HepG2 (cell line): Measurements from ENCODE around the gene PRM3. TPM values are rescaled to one million over a fixed set of nuclear protein-coding genes. Genes with fewer than 3 reads are reported as not detected.

Experiments
- BRCA1 ChIP-seq: sonication (generic); formaldehyde crosslinking; IDR thresholded peaks from 2 replicates; pipeline ENCODE4 v1.4.0; 2020; ENCODE audit warnings: missing genetic modification reagents
- ETV5 ChIP-seq: IDR thresholded peaks from 2 replicates; pipeline ENCODE4 v1.6.1; 2018; ENCODE audit warnings: missing biosample characterization, missing genetic modification reagents, inconsistent platforms, borderline replicate concordance
- HNRNPK ChIP-seq: fragments of 200-400 bp; formaldehyde crosslinking; IDR thresholded peaks from 2 replicates; pipeline ENCODE4 v1.6.1; 2018; ENCODE audit warnings: low read length, low read depth, moderate library complexity, mild to moderate bottlenecking; ENCODE audit not compliant: poor library complexity, severe bottlenecking
- MAFF ChIP-seq: IDR thresholded peaks from 2 replicates; pipeline ENCODE4 v1.6.1; 2011; ENCODE audit warnings: low read depth, low read length, improper control_type of control experiment
- PCBP2 ChIP-seq: fragments of 200-400 bp; formaldehyde crosslinking; optimal IDR thresholded peaks from 2 replicates; pipeline ENCODE3; 2018; ENCODE audit warnings: low read length, low read depth; ENCODE audit not compliant: poor library complexity, severe bottlenecking
- PLSCR1 ChIP-seq: sonication (generic); formaldehyde crosslinking; IDR thresholded peaks from 2 replicates; pipeline ENCODE4 v1.5.0; 2020; ENCODE audit warnings: missing genetic modification reagents, mild to moderate bottlenecking, borderline replicate concordance
- PREB ChIP-seq: sonication (generic); formaldehyde crosslinking; IDR thresholded peaks from 2 replicates; pipeline ENCODE4 v1.4.0; 2020; ENCODE audit warnings: missing genetic modification reagents
- RERE ChIP-seq: IDR thresholded peaks from 2 replicates; pipeline ENCODE4 v1.6.1; 2016; ENCODE audit warnings: low read depth, missing genetic modification reagents, missing compliant biosample characterization
- ZNF296 ChIP-seq: sonication (generic); formaldehyde crosslinking; conservative IDR thresholded peaks from 2 replicates; pipeline ENCODE4 v1.5.0; 2020; ENCODE audit warnings: mild to moderate bottlenecking, missing genetic modification reagents
- ZNF841 ChIP-seq: sonication (generic); formaldehyde crosslinking; IDR thresholded peaks from 2 replicates; pipeline ENCODE4 v1.8.1; 2023; ENCODE audit warnings: missing genetic modification reagents, borderline replicate concordance
- polyA plus RNA-seq, 8 experiments: library from polyadenylated mRNA; depleted of rRNA in 3 of 8; stranded (reverse) in 7 of 8; unstranded in 1 of 8; fragments of >200 nt; fragmentation: Illumina TruSeq in 4 of 8; extraction: Trizol in 4 of 8; gene quantifications; 2 replicates each; pipeline versions ENCODE4 v1.2.1 to v1.2.3, GENCODE V29; 2011 to 2016; ENCODE audit warnings: low read depth in 4 of 8, missing spikeins in 1 of 8, mixed read lengths in 1 of 8; ENCODE audit not compliant: insufficient read depth in 1 of 8
- total RNA-seq, 5 experiments: library from RNA; depleted of rRNA; stranded (reverse); fragments of >200 nt; fragmentation: Illumina TruSeq; extraction: Trizol; gene quantifications; 2 replicates each; pipeline ENCODE4 v1.2.3, GENCODE V29; 2016; ENCODE audit warnings: low read depth in 1 of 5
- TF ChIP-seq, protein P1 (sequence below), 2 experiments: IDR thresholded peaks; 2 replicates each; pipeline ENCODE4 v1.6.1; 2011 to 2012; ENCODE audit warnings: low read length in 2 of 2, borderline replicate concordance in 1 of 2, low read depth in 1 of 2, mild to moderate bottlenecking in 1 of 2, moderate library complexity in 1 of 2

The PRM3 gene
- total and polyA plus RNA-seq, 2 of the 13 experiments (the other 11 are each of a cell fraction or from before 2014, with no cell fraction given), result not detected

GRCh38 chr16:11259655-11260595 is 13.5 kb downstream of the PRM3 start (continued):
- TF ChIP-seq BRCA1 (CRISPR knock-in tag) (no peak), ZNF841 (CRISPR knock-in tag) (no peak), PLSCR1 (CRISPR knock-in tag) (no peak), ETV5 (CRISPR knock-in tag) (no peak), MAFF (no peak), RERE (no peak), PCBP2 (no peak), ZNF296 (CRISPR knock-in tag) (no peak), HNRNPK (no peak), PREB (CRISPR knock-in tag) (no peak)
- TF ChIP-seq, protein P1, sequence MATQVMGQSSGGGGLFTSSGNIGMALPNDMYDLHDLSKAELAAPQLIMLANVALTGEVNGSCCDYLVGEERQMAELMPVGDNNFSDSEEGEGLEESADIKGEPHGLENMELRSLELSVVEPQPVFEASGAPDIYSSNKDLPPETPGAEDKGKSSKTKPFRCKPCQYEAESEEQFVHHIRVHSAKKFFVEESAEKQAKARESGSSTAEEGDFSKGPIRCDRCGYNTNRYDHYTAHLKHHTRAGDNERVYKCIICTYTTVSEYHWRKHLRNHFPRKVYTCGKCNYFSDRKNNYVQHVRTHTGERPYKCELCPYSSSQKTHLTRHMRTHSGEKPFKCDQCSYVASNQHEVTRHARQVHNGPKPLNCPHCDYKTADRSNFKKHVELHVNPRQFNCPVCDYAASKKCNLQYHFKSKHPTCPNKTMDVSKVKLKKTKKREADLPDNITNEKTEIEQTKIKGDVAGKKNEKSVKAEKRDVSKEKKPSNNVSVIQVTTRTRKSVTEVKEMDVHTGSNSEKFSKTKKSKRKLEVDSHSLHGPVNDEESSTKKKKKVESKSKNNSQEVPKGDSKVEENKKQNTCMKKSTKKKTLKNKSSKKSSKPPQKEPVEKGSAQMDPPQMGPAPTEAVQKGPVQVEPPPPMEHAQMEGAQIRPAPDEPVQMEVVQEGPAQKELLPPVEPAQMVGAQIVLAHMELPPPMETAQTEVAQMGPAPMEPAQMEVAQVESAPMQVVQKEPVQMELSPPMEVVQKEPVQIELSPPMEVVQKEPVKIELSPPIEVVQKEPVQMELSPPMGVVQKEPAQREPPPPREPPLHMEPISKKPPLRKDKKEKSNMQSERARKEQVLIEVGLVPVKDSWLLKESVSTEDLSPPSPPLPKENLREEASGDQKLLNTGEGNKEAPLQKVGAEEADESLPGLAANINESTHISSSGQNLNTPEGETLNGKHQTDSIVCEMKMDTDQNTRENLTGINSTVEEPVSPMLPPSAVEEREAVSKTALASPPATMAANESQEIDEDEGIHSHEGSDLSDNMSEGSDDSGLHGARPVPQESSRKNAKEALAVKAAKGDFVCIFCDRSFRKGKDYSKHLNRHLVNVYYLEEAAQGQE (IDR thresholded peaks at IDR 0.05; ENCODE audit: borderline replicate concordance in 1 of 2, low read depth in 1 of 2, low read length in 2 of 2), result no peak
